HG03135 (cell line): ENCODE measurements around the gene VAPA.
"Not testable (repeated sequence)": the region's sequence is repeated elsewhere in the genome, so short reads cannot be mapped to it uniquely, and the experiment has no call there.

Experiments
- ATAC-seq: cut with Tn5 transposase; IDR thresholded peaks from one replicate; pipeline ENCODE4 v1.9.1; 2021; ENCODE audit warnings: mild to moderate bottlenecking, moderate library complexity; ENCODE audit not compliant: unreplicated experiment

Gene VAPA

GRCh38 chr18:9885170-9886004 lies 28.4 kb upstream of the VAPA start, which contains the start of gene TXNDC2:
Gene TXNDC2, plus strand, starts transcription at chr18:9885973. Its CDS starts 708 bp downstream, at chr18:9886681.
- no peak for ATAC-seq

GRCh38 chr18:9886005-9886348 lies 27.8 kb upstream of the VAPA start:
- no peak for ATAC-seq

- no peak for ATAC-seq
These were observed 25.8 kb upstream of the VAPA start for GRCh38 chr18:9887992-9888391.

DNA sequence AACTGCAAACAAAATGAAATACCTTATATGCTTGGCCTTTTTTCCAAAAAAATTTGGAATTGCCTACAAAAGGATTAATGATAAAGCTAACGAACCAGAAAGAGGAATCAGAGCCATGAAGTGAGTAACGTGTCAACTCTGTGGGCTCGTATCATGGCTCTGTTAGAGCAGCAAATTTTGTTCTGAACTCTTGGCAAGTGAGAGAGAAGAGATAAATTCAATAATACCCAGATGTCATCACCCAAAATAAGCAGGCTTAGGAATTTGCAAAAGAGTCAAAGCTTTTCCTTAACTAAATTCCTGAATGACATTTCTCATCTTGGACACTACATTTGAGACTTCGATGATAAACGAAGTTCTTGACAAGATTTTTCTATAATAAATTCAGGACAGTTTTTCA lies 23.6 kb upstream of the VAPA start:
- ATAC-seq = no peak

DNA sequence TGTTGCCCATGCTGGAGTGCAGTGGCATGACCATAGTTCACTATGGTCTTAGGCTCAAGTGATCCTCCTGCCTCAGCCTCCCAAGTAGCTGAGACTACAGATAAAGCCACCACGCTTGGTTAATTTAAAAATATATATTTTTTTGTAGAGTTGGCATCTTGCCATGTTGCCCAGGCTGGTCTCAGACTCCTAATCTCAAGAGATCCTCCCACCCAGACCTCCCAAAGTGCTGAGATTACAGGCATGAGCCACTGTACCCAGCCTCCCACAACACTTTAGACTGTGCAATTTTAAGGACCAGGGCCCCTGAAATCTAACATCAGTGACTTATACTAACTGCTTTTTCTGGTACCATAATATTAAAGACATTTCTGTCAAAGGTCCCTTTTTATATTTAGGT lies 22.9 kb upstream of the VAPA start:
- no peak for ATAC-seq

DNA sequence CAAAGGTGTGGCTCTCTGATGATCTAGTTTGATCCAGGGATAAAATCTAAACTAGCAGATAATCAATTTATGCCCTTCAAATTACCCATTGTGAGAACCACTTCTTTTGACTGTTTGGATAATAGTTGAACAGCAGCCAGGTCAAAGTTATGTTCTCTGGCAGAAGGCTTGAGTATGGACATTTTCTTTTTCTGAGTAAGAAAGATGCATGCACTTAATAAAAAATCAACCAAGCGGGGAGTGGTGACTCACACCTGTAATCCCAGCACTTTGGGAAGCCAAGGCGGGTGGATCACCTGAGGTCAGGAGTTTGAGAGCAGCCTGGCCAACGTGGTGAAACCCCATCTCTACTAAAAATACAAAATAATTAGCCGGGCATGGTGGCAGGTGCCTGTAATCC lies 22.3 kb upstream of the VAPA start:
- ATAC-seq = not testable (repeated sequence)

DNA sequence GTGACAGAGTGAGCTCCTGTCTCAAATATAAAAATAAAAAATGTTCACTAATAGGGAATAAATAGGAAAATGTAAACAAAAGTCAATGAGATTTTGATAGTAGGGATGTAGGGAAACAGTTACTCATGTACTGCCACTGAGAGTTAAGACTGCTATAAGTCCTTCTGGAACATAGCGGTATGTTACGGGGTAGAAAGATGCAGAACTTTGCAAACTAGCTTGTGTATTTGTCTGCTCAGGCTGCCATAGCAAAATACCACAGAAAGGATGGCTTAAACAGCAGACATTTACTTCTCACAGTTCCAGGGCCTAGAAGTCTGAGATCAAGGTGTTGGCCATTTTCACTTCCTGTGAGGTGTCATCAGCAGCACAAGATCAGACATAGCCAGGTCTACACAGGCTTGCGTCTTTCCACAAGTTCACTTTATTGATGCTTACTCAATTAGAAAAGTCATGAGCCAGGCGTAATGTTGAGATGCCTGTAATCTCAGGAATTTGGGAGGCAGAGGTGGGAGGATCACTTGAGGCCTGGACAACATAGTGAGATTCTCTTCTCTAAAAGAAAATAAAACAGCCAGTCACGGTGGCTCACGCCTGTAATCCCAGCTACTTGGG lies 19.3 kb upstream of the VAPA start:
- no peak for ATAC-seq

DNA sequence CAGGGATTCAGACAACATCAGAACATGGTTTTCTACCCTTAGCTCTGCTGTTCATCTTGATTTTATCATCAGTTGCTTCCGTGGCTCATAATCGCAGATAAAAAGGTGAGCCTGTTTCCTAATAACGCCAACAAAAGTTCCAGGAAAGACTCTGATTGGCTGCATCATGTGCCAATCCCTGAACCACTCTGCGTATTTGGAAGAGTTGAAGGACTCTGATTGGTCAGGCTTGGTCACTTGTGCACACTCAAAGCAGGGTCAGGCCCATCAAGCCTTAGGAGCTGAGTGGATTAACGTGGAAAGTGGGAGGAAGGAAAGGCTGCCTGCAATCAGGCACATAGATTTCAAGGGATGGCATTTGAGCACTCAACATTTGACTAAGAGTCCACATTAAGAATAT lies 16.7 kb upstream of the VAPA start:
- no peak for ATAC-seq

- ATAC-seq = not testable (repeated sequence)
These were observed 16.0 kb upstream of the VAPA start for GRCh38 chr18:9897787-9898291.

GRCh38 chr18:9898792-9899549 lies 14.8 kb upstream of the VAPA start:
- ATAC-seq = no peak

DNA sequence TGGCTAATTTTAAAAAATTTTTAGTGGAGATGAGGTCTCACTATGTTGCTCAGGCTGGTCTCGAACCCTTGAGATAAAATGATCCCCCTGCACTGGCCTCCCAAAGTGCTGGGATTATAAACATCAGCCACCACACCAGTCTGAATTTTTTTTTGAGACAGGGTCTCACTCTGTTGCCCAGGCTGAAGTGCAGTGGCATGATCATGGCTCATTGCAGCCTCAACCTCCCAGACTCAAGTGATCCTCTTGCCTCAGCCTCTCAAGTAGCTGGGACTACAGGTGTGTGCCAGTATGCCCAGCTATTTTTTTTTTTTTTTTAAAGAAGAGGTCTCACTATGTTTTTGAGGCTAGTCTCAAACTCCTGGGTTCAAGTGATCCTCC lies 14.3 kb upstream of the VAPA start:
- not testable (repeated sequence) for ATAC-seq

DNA sequence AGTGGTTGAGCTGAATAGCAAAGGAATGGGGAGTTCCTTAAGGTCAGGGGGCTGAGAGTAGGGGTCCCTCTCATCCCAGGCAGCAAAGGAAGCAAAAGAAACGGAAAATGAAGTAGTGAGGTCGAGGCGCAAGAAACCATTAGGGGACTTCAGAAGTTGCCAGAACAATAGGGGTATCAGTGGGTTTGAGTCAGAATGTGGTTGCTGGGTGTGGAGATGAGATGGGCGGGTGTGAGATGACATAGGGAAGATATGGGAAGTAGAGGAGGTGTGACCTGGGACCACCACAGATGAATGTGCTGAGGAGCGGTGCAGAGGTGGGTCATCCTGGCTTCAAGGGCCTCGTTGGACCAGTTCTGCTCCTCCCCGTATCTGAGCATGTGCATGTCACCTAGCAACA lies 13.1 kb upstream of the VAPA start:
- no peak for ATAC-seq

DNA sequence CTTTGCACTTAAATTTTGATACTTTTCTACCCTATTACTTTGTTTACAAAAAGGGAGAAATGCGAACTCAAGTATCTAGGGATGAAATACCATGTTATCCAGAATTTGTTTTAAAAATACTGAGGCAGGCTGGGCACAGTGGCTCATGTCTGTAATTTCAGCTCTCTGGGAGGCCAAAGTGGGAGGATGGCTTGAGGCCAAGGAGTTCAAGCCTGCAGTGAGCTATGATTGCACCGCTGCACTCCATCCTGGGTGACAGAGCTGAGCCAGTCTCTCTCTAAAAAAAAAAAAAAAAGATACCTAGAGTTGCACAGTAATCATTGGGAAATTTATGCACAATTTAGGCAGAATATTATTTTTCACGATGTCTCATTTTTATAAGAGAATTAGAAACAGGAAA lies 12.4 kb upstream of the VAPA start:
- ATAC-seq = no peak

- ATAC-seq = not testable (repeated sequence)
These were observed 11.6 kb upstream of the VAPA start for GRCh38 chr18:9902264-9902663.

DNA sequence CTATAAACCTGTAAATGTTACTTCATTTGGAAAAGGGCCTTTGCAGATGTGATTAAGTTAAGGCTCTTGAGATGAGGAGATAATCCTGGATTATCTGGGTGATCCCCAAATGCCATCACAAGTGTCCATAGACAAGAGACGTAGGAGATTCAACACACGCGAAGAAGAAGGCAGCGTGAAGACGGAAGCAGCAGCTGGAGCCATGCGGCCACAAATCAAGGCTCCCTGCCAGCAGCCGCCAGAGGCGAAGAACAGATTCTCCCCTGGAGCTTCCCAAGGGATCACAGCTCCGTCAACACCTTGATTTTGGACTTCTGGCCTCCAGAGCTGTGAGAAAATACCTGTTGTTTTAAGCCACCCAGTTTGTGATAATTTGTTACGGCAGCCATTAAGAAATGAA lies 11.0 kb upstream of the VAPA start:
- ATAC-seq = no peak

DNA sequence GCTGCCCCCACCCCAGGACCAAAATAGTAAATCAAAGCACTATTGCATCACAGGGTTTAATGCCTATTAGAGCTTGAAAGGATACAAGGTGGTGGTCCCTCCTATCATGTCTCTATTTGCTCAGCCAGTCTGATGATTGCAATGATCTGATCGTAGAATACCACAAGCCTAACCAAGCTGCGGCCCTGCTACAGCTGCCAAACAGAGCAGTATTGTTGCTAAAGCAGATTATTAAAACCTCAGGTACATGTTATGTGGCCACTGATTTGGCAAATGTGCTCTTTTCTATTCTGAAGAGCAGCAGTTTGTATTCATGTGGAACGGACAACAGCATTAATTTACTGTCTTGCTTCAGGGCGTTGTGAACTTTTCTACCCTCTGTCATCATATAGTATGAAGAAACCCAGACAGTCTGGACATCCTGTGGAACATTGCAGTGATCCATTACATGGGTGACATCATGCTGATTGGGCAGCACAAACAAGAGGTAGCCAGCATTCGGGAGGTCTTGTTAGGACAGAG lies 8.4 kb upstream of the VAPA start:
- no peak for ATAC-seq

DNA sequence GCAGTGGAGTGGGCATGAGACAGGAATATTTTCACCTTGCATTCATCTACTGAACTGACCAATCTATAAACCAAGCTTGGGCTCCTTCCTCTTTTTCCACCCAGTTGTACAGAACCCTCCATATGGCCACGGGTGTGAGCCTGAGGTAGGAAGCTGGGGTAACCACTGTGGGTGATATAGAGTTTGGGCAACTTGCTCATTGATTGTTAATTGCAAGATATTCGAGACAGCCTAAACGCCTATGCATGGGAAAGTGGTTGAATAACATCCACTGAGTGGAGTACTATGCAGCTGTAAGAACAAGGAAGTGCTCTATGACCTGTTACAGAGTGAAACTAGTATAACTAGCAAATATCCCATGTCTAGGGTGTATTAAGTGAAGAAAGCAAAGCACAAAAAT lies 7.3 kb upstream of the VAPA start:
- no peak for ATAC-seq

GRCh38 chr18:9907867-9908266 lies 5.9 kb upstream of the VAPA start:
- ATAC-seq = no peak

DNA sequence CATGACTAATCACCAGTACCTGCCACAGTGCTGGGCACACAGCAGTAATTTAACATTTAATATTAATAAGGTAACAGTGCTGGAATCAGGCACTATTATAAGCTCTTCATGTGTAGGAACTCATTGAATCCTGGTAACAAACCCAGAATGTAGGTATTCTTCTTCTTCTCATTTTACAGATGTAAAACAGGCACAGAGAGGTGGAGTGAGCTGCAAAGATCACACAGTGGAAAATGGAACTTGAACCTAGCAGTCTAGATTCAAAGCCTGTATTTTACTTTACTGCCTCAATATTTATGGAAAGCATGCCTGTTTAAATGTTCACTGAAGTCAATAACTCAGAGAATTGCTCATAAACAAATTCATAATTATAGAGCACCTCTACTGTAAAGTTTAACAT lies 3.7 kb upstream of the VAPA start:
- ATAC-seq = no peak

DNA sequence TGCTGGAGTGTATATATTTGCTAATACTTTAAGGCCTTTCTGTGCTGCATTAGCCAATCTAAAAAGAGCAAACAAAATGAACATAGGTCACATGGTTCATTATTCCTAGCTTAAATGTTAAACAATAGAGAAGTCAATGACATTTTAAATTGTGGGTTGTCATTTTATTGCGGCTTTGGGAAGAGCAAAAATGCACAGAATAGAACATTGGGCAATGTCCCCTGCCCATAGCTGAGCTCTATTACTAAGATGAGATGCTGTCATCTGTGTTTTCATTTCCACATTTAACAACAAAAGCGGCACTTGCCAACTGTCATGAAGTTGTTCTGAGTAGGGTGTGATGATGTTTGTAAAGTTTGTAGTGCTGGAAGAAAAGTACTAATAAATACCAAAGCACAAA lies 3.2 kb upstream of the VAPA start:
- no peak for ATAC-seq

- ATAC-seq = no peak
These were observed 2.6 kb upstream of the VAPA start for GRCh38 chr18:9911226-9911625.
